Epithelial cell of proximal tubule (primary cell): Measurements from ENCODE around the gene PTPRN2. TPM values are rescaled to one million over a fixed set of nuclear protein-coding genes. Genes with fewer than 3 reads are reported as not detected.

Experiments
- DNase-seq: peaks from one replicate; pipeline ENCODE4 v3.0.0-alpha.2; 2011; ENCODE audit warnings: low read depth
- H3K4me3 ChIP-seq: 2 replicates; pipeline ENCODE4 v1.5.1; 2011; ENCODE audit warnings: low read depth, mild to moderate bottlenecking, low read length
- total RNA-seq: library from RNA; depleted of rRNA; stranded (reverse); fragments of >200 nt; gene quantifications from 2 replicates; pipeline ENCODE4 v1.2.3, GENCODE V29; 2015
- TF ChIP-seq, protein P1 (sequence below): conservative IDR thresholded peaks from 2 replicates; pipeline ENCODE4 v1.5.1; 2012; ENCODE audit warnings: low read depth, mild to moderate bottlenecking, low read length

Gene PTPRN2
- total RNA-seq, 1 donor from 2014 or later: 2.8 TPM

DNA sequence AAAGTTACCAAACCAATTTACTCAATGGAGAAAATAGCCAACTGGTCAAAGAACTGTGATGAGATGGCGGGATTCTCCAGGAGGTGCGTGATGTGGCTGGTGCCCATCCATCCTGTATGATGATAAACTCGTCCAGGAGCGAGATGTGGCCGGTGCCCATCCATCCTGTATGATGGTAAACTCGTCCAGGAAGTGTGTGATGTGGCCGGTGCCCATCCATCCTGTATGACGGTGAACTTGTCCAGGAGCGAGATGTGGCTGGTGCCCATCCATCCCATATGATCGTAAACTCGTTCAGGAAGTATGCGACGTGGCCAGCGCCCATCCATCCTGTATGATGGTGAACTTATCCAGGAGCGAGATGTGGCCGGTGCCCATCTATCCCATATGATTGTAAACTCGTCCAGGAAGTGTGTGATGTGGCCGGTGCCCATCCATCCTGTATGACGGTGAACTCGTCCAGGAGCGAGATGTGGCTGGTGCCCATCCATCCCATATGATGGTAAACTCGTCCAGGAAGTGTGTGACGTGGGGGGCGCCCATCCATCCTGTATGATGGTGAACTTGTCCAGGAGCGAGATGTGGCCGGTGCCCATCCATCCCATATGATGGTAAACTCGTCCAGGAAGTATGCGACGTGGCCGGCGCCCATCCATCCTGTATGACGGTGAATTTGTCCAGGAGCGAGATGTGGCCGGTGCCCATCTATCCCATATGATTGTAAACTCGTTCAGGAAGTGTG is 754.6 kb downstream of the PTPRN2 start:
- TF ChIP-seq, protein P1, sequence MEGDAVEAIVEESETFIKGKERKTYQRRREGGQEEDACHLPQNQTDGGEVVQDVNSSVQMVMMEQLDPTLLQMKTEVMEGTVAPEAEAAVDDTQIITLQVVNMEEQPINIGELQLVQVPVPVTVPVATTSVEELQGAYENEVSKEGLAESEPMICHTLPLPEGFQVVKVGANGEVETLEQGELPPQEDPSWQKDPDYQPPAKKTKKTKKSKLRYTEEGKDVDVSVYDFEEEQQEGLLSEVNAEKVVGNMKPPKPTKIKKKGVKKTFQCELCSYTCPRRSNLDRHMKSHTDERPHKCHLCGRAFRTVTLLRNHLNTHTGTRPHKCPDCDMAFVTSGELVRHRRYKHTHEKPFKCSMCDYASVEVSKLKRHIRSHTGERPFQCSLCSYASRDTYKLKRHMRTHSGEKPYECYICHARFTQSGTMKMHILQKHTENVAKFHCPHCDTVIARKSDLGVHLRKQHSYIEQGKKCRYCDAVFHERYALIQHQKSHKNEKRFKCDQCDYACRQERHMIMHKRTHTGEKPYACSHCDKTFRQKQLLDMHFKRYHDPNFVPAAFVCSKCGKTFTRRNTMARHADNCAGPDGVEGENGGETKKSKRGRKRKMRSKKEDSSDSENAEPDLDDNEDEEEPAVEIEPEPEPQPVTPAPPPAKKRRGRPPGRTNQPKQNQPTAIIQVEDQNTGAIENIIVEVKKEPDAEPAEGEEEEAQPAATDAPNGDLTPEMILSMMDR: no peak
- H3K4me3 ChIP-seq: no peak overlapping the region
- no peak for DNase-seq

DNA sequence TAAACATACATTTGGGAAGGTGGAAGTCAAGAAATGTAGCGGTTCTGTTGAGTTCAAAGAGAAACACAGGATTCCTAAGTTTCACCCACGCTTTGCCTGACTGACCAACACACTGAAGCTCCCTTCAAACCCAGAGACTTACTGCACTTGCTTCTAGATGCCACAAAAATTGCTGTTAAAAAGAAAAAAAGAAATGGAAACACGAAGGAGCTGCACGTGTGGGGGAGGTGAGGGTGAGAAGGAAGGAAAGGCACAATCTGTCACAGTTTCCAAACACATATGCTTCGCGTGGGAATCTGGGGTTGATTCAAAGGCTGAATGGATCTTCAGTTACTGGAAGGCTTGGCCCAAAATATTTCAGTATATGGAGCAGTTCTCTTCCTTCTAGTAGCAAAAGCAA is 755.2 kb downstream of the PTPRN2 start:
- H3K4me3 ChIP-seq: no peak overlapping the region
- DNase-seq: no peak
- TF ChIP-seq, protein P1: no peak

DNA sequence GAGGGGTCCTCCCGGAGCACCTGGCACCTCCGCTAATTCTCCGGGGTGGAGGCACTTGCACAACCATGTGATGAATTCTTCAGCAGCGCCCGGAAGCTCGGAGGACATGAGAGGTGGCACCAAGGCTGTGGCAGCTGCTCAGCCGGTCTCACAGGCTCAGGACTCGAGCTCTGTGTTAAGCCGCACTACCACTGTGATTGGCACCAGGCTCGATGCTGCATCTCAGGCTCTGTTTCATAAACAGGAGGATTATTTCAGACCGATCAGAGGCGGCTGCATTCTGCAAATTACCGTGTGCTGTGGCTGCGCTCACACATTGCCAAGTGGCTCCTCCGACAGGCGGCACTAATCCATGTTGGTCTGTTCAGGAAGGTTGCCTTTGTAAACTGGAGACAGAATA is 755.6 kb downstream of the PTPRN2 start:
- no peak for DNase-seq
- no peak overlapping the region for H3K4me3 ChIP-seq
- TF ChIP-seq, protein P1: no peak

DNA sequence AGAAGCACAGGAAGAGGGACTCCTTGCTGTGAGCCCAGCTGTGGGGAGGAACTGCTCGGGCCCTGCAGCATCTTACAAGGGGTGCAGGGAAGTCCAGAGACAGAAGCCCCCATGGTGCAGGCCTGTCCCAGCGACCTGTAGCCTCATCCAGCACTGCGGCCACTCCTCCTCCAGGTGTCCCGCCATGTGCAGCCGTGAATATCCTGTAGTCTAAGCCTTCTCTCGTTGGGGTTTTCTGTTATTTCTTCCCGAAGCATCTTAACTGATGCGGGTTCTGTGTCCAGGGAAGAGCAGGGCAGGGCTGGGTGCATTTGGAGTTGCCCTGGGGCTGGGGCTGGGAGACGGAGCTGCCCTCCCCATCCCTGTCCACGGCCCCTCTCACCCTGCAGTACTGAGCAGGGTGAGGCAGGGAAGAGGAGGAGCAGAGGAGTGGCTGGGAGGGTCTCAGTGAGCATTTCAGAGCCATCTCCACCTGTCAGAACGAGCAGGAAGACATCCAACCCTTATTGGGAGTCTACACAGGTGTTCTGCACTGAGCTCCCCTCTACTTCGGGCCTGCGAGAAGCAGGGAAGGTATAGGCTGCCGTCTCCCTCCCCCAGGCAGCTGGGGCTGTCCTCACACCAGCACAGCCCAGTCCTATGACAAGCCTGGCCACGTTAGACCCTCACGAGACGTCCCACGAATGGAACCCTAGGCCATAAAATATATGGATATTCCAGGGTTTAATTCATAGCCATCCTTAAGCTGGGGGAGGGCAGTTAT is 756.3 kb downstream of the PTPRN2 start:
- DNase-seq: no peak
- TF ChIP-seq, protein P1: no peak
- no peak overlapping the region for H3K4me3 ChIP-seq

DNA sequence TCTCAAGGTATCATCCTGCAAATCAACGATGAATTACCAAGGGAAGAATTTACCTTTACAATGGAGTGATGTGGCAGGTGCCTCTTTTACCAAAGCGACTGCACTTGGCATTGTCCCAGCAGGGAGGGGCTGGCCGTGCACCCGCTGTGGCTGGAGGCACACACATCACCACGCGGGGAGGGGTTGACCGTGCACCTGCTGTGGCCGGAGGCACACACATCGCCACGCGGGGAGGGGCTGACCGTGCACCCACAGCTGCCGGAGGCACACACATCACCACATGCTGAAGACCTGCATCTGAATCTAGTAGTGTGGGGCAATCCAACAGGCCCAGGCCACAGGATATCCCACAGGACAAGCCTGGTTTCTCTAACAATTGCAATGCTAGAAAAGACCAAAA is 757.3 kb downstream of the PTPRN2 start:
- no peak for DNase-seq
- TF ChIP-seq, protein P1: no peak
- H3K4me3 ChIP-seq: no peak overlapping the region

DNA sequence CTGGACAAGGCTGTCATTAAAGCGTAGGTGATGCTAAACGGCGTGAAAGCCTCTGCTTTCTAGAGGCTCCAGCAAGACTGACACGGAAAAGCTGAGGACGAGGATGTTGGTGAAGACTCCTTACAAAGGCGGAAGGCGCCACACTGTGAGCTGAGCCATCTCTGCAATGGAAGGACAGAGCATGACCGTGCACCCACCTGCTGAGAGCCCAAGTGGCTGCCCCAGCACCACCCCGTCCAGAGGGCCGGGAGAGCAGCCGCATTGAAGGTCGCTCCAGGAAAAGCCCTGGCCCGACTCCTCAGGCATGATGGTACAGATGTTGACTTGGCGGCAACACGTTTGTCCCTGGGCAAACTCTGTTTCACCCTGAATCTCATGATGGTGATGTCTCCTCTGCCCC is 758.1 kb downstream of the PTPRN2 start:
- TF ChIP-seq, protein P1: no peak
- DNase-seq: no peak
- no peak overlapping the region for H3K4me3 ChIP-seq

DNA sequence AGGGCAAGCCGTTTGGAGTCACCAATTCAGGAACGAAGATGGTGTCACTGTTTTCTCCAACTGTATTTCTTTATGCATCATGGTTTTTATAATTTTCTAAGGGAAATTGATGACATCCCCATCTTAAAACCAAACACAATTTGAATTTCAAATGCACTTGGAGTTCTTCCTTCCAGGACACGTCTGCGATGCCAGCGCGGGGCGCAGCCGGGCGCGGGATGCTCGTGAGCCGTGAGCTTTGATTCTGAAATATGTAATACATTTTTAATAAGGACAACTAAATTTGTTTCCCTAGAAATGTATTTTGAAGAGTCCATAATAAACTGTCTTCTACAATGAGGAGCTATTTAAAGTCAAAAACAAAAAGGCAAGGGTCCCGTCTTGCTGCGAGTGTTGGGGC is 758.7 kb downstream of the PTPRN2 start:
- no peak for DNase-seq
- TF ChIP-seq, protein P1: no peak
- no peak overlapping the region for H3K4me3 ChIP-seq
